BLaER1 treated with 17β-estradiol and CSF1 and Interleukin-3, amounts not matched to agents 10 nM and 100 nM (cell line): ENCODE data around the gene GGA1.
A peak's percentile ranks its signal among the peaks of the same experiment; 100 is the strongest.

ENCODE experiments used
- H3K27ac ChIP-seq, 11 experiments: shearing (Covaris generic); formaldehyde crosslinking; 2 replicates each; pipeline ENCODE4 v1.8.1; 2022
- H3K27me3 ChIP-seq, 11 experiments: shearing (Covaris generic); formaldehyde crosslinking; 2 replicates each; pipeline ENCODE4 v1.8.1; 2022
- H3K36me3 ChIP-seq, 11 experiments: shearing (Covaris generic); formaldehyde crosslinking; 2 replicates each; pipeline ENCODE4 v1.8.1; 2022
- H3K4me1 ChIP-seq, 10 experiments: shearing (Covaris generic); formaldehyde crosslinking; 2 replicates each; pipeline ENCODE4 v1.8.1; 2022
- H3K4me2 ChIP-seq, 11 experiments: shearing (Covaris generic); formaldehyde crosslinking; 2 replicates each; pipeline ENCODE4 v1.8.1; 2022
- H3K4me3 ChIP-seq, 10 experiments: shearing (Covaris generic); formaldehyde crosslinking; 2 replicates each; pipeline ENCODE4 v1.8.1; 2022
- H3K9ac ChIP-seq, 11 experiments: shearing (Covaris generic); formaldehyde crosslinking; 2 replicates each; pipeline ENCODE4 v1.8.1; 2022
- H3K9me3 ChIP-seq, 11 experiments: shearing (Covaris generic); formaldehyde crosslinking; replicated peaks in 1 of 11; 2 replicates each; pipeline ENCODE4 v1.8.1; 2022
- H4K20me1 ChIP-seq, 11 experiments: shearing (Covaris generic); formaldehyde crosslinking; 2 replicates each; pipeline ENCODE4 v1.8.1; 2022
- Cebpa-rat ChIP-seq, 11 experiments: shearing (Covaris generic); IDR thresholded peaks; 2 replicates each; pipeline ENCODE4 v1.8.1; 2022

Gene GGA1

GRCh38 chr22:37563153-37564081, 45.2 kb upstream of the GGA1 start:
- peaks cover 48 to 76% (median 72%) of the 10 kb centered on the region in 10 experiments for H3K4me1 ChIP-seq
- peaks cover 0 to 16% (median 10%) of the 10 kb centered on the region in 11 experiments; a peak in 13 of 22 replicates for H4K20me1 ChIP-seq
- H3K9me3 ChIP-seq = no peaks in the 10 kb centered on the region
- no peaks in the 10 kb centered on the region for H3K36me3 ChIP-seq
- TF ChIP-seq Cebpa-rat (IDR thresholded peaks at IDR 0.05) = no peak
- H3K9ac ChIP-seq = no peak overlapping the region
- no peak overlapping the region for H3K4me3 ChIP-seq
- H3K27me3 ChIP-seq = peaks cover 44 to 66% (median 50%) of the 10 kb centered on the region in 11 experiments
- H3K4me2 ChIP-seq = peak overlapping the region in 9 of 11 experiments; percentile 4 to 93 (median 89); a peak in 14 of 22 replicates
- no peak overlapping the region for H3K27ac ChIP-seq

DNA sequence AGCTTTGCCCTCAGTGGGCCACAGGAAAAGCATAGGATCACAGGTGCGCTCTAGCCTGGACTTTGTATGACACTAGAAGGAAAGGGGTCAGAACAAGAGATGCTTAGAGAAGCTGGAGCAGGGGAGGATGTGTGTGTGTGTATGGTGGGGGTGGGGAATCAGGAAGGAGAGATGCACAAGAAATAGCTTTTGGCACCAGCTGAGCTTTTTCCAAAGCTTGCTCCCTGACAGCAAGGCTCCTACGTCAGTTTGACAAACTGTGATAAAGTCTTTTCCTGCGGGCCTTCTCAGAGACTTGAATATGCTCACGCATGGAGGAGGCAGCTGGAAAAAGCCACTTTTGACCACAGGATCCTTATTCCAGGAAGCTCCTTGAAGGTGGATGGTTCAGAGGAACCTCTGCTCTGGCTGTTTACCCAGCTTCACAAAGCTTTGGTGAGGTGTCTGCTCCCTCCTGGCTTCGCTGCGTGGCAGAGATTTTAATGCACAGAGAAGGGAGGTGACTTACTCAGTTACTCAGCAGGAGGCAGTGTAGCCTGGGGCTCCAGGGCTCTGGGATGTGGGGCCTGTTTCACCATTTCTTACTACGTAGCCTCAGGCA, 44.4 kb upstream of the GGA1 start:
- H3K9ac ChIP-seq = no peak overlapping the region
- peaks cover 36 to 58% (median 43%) of the 10 kb centered on the region in 11 experiments for H3K27me3 ChIP-seq
- no peak overlapping the region for H3K27ac ChIP-seq
- no peaks in the 10 kb centered on the region for H3K36me3 ChIP-seq
- H3K4me3 ChIP-seq = no peak overlapping the region
- peaks cover 0 to 13% (median 10%) of the 10 kb centered on the region in 11 experiments; a peak in 12 of 22 replicates for H4K20me1 ChIP-seq
- TF ChIP-seq Cebpa-rat (IDR thresholded peaks at IDR 0.05) = no peak
- no peaks in the 10 kb centered on the region for H3K9me3 ChIP-seq
- H3K4me1 ChIP-seq = peaks cover 48 to 84% (median 78%) of the 10 kb centered on the region in 10 experiments
- peak overlapping the region; percentile 4 to 93 (median 39); a peak in 18 of 22 replicates for H3K4me2 ChIP-seq

- H4K20me1 ChIP-seq = peaks cover 0 to 8% (median 5%) of the 10 kb centered on the region in 11 experiments; a peak in 12 of 22 replicates
- no peaks in the 10 kb centered on the region for H3K36me3 ChIP-seq
- TF ChIP-seq Cebpa-rat (IDR thresholded peaks at IDR 0.05) = no peak
Measured at GRCh38 chr22:37565830-37566229, 42.8 kb upstream of the GGA1 start.

DNA sequence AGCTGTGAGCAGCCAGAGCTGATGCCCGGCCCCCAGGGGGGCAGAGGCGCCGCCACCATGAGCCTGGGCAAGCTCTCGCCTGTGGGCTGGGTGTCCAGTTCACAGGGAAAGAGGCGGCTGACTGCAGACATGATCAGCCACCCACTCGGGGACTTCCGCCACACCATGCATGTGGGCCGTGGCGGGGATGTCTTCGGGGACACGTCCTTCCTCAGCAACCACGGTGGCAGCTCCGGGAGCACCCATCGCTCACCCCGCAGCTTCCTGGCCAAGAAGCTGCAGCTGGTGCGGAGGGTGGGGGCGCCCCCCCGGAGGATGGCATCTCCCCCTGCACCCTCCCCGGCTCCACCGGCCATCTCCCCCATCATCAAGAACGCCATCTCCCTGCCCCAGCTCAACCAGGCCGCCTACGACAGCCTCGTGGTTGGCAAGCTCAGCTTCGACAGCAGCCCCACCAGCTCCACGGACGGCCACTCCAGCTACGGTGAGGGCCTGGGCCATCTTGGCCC, 42.3 kb upstream of the GGA1 start:
- peak overlapping the region in 8 of 10 experiments; percentile 6 to 50 (median 24); a peak in 10 of 20 replicates for H3K4me3 ChIP-seq
- peaks cover 0 to 3% (median 0%) of the 10 kb centered on the region in 11 experiments; a peak in 8 of 22 replicates for H4K20me1 ChIP-seq
- H3K9me3 ChIP-seq = no peaks in the 10 kb centered on the region
- peaks cover 37 to 83% (median 72%) of the 10 kb centered on the region in 10 experiments for H3K4me1 ChIP-seq
- no peak for TF ChIP-seq Cebpa-rat (IDR thresholded peaks at IDR 0.05)
- H3K27ac ChIP-seq = peak overlapping the region in 7 of 11 experiments; percentile 17 to 77 (median 66); a peak in 14 of 22 replicates
- peak overlapping the region; percentile 52 to 93 (median 89) for H3K4me2 ChIP-seq
- H3K36me3 ChIP-seq = no peaks in the 10 kb centered on the region
- peak overlapping the region in 10 of 11 experiments; percentile 11 to 67 (median 27); a peak in 14 of 22 replicates for H3K9ac ChIP-seq
- peaks cover 14 to 44% (median 27%) of the 10 kb centered on the region in 11 experiments for H3K27me3 ChIP-seq

More at GRCh38 chr22:37565830-37566229, 42.8 kb upstream of the GGA1 start:
- peaks cover 19 to 44% (median 33%) of the 10 kb centered on the region in 11 experiments for H3K27me3 ChIP-seq
- peak overlapping the region; percentile 52 to 93 (median 89) for H3K4me2 ChIP-seq
- H3K9me3 ChIP-seq = no peaks in the 10 kb centered on the region
- peak overlapping the region in 10 of 11 experiments; percentile 11 to 67 (median 27); a peak in 13 of 22 replicates for H3K9ac ChIP-seq
- peaks cover 43 to 84% (median 78%) of the 10 kb centered on the region in 10 experiments for H3K4me1 ChIP-seq
- H3K4me3 ChIP-seq = peak overlapping the region in 7 of 10 experiments; percentile 12 to 50 (median 29); a peak in 8 of 20 replicates
- peak overlapping the region in 7 of 11 experiments; percentile 17 to 77 (median 66); a peak in 12 of 22 replicates for H3K27ac ChIP-seq

DNA sequence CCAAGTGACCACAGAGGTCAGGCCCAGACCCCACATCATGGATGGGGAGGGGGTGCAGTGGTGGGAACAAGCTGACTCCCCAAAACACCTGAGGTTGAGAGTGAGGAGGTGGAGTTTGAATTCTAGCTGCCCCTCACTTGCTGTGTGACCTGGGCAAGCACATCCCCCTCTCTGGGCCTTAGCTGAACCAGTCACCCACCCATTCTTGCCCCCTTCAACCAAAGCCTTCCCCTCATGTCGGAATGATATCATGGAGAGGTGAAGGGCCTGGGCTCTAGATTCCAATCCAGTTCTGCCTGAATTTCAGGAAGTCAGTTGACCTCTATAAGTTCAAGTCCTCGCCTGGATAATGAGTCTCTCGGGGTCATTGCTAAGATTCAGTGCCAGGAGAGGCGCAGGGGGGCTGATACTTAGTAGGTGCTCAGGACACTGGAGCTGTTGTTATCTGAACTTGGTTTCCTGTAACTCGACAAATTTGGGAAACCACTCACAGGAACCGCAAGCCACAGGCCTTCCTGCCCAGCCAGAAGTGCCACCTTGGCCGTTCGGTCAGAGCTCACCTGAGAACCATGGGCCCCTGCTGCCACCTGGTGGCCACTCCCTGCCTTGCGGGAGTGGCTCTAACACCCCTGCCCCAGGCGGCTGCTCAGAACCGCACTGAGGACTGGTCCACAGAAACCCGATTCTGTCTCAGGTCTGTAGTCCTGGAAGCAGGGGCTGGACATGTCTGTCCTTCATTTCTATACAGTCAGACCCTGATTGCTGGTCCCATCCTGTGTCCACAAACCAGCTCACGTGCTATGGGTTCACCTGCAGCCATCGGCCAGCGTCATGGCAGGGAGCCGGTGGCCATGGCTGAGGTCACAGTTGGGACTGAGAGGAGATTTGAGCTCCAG, 41.5 kb upstream of the GGA1 start:
- H3K4me3 ChIP-seq = peak overlapping the region in 2 of 10 experiments; percentile 6 to 14; a peak in 1 of 20 replicates
- no peaks in the 10 kb centered on the region for H3K36me3 ChIP-seq
- peaks cover 30 to 76% (median 65%) of the 10 kb centered on the region in 10 experiments for H3K4me1 ChIP-seq
- peak overlapping the region in 6 of 11 experiments; percentile 17 to 73 (median 66); a peak in 11 of 22 replicates for H3K27ac ChIP-seq
- H3K4me2 ChIP-seq = peak overlapping the region; percentile 52 to 93 (median 89)
- H3K27me3 ChIP-seq = peaks cover 6 to 37% (median 19%) of the 10 kb centered on the region in 11 experiments
- no peaks in the 10 kb centered on the region; a peak in 1 of 22 replicates for H4K20me1 ChIP-seq
- TF ChIP-seq Cebpa-rat (IDR thresholded peaks at IDR 0.05) = no peak
- H3K9me3 ChIP-seq = no peaks in the 10 kb centered on the region
- H3K9ac ChIP-seq = peak overlapping the region in 7 of 11 experiments; percentile 11 to 67 (median 51); a peak in 12 of 22 replicates

DNA sequence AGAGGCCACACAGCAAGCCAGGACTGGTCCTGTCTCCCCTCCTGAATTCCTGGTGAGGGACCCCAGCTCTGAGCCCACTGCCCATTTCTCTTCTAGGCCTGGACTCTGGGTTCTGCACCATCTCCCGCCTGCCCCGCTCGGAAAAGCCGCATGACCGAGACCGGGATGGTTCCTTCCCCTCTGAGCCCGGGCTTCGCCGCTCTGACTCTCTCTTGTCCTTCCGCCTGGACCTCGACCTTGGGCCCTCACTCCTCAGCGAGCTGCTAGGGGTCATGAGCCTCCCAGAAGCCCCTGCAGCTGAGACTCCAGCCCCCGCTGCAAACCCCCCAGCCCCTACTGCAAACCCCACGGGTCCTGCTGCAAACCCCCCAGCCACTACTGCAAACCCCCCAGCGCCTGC, 40.6 kb upstream of the GGA1 start:
- TF ChIP-seq Cebpa-rat (IDR thresholded peaks at IDR 0.05) = no peak
- no peak overlapping the region for H3K27ac ChIP-seq

GRCh38 chr22:37568448-37569008, 40.1 kb upstream of the GGA1 start:
- no peaks in the 10 kb centered on the region for H3K36me3 ChIP-seq
- H3K27ac ChIP-seq = no peak overlapping the region
- no peaks in the 10 kb centered on the region; a peak in 1 of 22 replicates for H4K20me1 ChIP-seq
- H3K27me3 ChIP-seq = peaks cover 0 to 23% (median 7%) of the 10 kb centered on the region in 11 experiments; a peak in 10 of 22 replicates
- peaks cover 29 to 67% (median 58%) of the 10 kb centered on the region in 10 experiments for H3K4me1 ChIP-seq
- H3K4me3 ChIP-seq = no peak overlapping the region
- peak overlapping the region in 1 of 11 experiments; percentile 44; a peak in 1 of 22 replicates for H3K9ac ChIP-seq
- no peaks in the 10 kb centered on the region for H3K9me3 ChIP-seq
- TF ChIP-seq Cebpa-rat (IDR thresholded peaks at IDR 0.05) = no peak
- H3K4me2 ChIP-seq = peak overlapping the region in 8 of 11 experiments; percentile 26 to 57 (median 48); a peak in 13 of 22 replicates

More for the DNA sequence above, 40.6 kb upstream of the GGA1 start:
- Histone ChIP-seq H3K4me3 (no peak overlapping the region), H3K36me3 (no peaks in the 10 kb centered on the region), H3K9me3 (no peaks in the 10 kb centered on the region), H3K4me2 (peak overlapping the region in 4 of 11 experiments; percentile 30 to 93 (median 53); a peak in 5 of 22 replicates), H4K20me1 (no peaks in the 10 kb centered on the region; a peak in 1 of 22 replicates), H3K4me1 (peaks cover 29 to 72% (median 61%) of the 10 kb centered on the region in 10 experiments), H3K27me3 (peaks cover 0 to 28% (median 11%) of the 10 kb centered on the region in 11 experiments; a peak in 16 of 22 replicates), H3K9ac (no peak overlapping the region)
